ENCODE data around the gene ZNF362.
"Not testable (repeated sequence)": the region's sequence is repeated elsewhere in the genome, so short reads cannot be mapped to it uniquely, and the experiment has no call there.

ZNF362 gene, protein sequence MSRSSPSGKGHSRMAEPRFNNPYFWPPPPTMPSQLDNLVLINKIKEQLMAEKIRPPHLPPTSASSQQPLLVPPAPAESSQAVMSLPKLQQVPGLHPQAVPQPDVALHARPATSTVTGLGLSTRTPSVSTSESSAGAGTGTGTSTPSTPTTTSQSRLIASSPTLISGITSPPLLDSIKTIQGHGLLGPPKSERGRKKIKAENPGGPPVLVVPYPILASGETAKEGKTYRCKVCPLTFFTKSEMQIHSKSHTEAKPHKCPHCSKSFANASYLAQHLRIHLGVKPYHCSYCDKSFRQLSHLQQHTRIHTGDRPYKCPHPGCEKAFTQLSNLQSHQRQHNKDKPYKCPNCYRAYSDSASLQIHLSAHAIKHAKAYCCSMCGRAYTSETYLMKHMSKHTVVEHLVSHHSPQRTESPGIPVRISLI

DNA sequence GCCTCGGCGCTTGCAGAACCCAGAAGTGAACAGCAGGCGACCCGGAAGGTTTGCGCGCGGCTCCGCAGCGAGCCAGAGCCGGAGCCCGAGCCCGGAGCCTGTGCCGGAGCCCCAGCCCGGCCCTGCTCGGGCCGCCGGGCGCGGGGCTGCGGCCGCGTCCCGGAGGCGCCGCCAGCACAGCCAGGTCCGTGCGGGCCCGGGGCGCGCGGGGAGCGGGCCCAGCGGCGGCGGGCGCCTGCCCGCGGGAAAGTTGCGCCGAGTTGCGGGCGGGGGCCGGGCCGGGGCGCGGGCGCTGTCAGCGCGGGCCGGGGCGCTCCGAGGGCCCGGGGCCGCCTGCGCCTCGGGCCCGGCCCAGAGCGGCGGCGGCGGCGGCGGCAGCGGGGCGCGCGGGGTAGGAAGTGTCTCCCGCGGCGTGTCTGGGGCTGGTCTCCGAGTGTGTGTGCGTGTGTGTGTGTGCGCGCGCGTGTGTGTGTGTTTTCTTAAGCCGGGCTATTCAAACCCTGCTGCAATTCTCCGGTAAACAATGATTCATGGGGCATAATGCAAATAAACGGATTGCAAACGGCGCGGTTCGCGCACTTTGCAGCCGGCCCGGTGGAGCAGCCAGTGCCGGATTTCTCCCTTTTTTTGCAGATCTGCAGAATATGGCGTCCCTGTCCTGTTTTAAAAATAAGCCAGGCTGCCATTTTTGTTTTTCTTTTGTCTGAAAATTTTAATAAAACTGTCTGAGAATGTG lies at the start of gene ZNF362:
ZNF362 (plus strand) TSS at position 22 of the 736 bp plus-strand sequence. CDS start 14,083 bp downstream, outside the sequence.
- DNase-seq (ENCODE audit: low read depth): peak; percentile 56

DNA sequence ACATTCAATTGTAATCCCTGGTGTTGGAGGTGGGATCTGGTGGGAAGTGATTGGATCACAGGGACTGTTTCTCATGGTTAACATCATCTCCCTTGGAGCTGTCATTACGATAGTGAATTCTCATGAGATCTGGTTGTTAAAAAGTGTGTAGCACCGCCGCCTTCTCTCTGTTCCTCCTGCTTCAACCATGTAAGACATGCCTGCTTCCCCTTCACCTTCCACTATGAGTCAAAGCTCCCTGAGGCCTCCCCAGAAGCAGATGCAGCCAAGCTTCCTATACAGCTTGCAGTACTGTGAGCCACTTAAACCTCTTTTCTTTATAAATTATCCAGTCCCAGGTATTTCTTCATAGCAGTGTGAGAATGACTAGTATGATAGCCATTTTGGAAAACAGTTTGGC lies 44.3 kb upstream of the ZNF362 start:
- DNase-seq (ENCODE audit: low read depth): no peak

DNA sequence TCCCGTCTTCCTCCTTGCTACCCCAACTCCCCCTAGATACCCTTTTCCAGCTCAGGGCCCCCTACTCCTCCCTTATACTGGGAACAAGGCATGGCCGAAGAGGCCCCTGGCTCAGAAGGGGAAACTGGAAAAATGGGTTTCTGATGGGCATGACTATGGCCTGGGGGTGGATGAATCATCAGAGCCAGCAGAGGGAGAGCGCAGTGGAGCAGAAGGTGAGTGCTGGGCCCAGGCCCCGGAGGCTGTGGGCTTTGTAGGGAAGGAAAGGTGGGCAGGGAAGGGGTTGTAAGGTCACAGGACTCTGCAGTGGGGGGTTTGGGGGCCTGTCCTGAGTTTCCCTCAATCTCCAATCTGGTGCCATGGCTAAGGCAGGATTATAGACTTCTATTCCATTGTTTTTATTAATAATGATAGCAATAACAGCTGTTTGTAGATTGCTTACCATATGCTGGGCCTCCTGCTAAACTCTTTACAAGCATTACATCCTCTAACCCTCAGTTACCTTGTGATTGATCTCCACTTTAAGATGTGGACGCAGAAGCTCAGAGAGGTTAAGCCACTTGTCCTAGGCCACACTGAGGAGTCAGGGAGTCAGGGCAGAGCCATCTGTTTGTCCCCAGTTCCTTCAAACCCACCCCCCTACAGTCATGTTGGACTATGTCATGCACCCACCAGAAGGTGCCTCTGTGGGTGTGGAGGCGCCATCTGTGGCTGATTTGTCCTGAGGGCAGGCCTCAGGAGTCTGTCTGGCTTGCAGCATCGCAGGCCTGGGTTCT lies 36.2 kb upstream of the ZNF362 start:
- DNase-seq (ENCODE audit: low read depth): no peak

DNA sequence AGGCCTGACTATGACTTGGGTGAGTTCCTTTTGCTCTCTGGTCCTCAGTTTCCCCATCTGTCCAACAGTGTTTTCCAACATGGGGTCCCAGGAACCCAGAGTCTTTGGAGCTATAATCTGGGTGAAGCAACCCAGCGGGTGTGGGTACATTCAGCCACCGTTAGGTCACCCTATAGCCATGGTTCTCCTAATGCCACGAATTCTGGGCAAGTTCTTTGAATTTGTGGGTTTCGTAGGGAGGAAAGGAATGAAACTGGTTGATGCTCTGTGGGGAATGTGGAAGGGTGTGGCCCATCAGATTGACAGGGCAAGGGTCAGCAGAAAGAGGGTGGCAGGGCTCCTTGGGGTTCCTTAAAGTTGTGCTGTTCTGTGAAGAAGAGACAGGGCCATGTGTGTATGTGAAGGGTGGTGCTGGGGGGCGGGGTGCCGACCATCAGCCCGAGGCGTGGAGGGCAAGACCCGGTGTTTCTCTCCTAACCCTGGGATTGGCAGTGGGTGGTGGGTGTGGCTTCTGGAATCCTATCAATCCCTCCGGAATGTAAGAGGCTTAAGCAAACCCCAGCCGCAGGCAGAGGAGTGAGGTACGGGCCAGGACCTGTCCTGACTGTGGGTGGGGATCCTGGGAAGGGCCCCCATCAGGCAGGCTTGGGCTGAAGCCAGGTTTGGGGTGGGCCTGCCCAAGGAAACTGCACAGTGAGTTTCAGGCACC lies 35.5 kb upstream of the ZNF362 start:
- no peak for DNase-seq (ENCODE audit: low read depth)

DNA sequence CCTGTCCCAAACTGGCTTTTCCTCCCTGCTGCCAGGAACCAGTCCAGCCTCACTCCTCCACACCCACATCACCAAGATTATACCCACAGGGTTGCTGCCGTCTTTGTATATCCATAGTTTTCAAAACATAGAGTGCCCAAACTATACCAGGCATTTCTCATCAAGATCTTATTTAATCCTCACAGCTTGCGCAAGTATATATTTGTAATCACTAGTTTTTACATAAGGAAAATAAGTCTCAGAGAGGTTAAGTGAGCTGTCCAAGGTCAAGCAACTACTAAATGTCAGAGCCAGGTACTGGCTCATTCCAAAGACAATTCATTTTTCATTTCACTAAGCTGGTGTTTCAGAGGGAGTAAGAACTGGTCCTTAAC lies 34.9 kb upstream of the ZNF362 start:
- DNase-seq (ENCODE audit: low read depth): no peak

DNA sequence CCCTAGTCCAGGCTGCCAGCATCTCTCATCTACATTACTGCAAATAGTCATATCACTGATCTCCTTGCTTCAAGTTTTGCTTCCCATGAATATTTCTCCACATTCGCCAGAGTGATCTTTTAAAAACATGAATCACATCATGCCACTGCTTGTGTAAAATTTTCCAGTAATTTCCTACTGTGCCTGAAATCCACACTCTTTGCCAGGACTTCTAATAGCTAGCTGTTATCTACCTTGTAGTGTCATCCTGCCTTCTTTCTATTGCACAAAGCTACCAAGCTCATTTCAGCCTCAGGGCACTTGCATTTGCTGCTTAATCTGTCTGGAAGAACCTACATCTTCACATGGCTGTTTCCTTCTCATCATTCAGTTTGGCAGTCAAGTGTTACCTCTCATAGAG lies 33.9 kb upstream of the ZNF362 start:
- DNase-seq (ENCODE audit: low read depth): no peak

DNA sequence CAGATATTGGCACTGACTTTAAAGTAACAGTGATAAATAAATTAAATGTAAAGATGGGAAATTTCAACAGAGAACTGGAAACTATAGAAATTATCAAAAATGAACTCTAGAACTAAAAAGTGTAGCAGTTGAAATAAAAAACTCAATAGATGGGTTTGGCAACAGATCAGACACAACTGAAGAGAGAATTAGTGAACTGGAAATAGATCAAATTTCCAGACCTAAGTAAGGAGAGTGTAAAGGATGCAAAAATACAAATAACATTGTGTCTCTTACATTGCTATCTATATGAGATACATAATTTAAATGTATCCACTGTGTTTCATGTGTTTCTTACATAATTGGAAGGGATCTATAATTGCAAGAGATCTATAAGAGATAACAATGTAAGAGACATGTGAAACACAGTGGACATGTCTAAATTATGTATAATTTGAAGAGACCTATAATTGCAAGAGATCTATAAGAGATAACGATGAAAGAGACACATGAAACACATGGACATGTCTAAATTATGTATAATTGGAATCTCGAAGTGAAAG lies 32.1 kb upstream of the ZNF362 start:
- DNase-seq (ENCODE audit: low read depth): no peak

DNA sequence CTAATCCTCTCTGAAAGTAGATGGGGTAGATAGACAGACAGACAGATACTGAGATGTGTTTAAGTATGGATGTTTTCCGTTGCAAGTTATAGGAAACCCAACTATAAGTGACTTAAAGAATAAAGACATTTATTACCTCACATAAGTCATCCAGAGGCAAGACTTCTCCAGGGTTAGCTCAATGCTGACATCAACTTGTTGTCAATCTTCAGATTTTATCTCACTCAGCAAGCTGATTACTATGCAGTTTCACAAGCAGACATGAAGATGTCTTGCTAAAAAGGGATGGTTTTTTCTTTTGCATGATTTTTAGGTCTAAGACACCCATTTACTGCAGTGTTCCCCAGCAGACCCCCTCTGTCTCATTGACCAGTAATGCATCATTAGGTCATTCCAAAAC lies 30.7 kb upstream of the ZNF362 start:
- DNase-seq (ENCODE audit: low read depth): no peak

DNA sequence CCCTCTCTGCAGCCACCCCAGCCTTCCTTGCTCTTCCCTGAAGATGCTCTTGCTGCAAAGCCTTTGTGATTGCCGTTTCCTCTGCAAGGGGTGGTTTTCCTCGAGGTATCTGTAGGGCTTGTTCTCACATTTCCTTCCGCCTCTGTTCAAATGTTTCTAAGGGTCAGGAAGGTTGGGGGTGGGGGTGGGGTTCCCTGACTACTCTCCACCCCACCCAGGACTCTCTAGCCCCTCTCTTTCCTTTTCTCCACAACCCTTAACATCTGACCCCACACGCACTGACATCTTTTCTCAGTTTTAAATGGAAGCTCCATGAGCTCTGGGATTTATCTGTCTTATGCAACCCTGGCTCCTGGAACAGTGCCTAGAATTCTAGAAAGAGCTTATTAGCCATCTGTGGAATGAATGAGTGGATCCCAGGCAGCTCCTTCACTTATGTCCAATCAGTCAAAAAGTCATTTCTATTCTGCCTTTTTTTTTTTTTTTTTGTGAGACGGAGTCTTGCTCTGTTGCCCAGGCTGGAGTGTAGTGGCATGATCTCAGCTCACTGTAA lies 27.3 kb upstream of the ZNF362 start:
- no peak for DNase-seq (ENCODE audit: low read depth)

DNA sequence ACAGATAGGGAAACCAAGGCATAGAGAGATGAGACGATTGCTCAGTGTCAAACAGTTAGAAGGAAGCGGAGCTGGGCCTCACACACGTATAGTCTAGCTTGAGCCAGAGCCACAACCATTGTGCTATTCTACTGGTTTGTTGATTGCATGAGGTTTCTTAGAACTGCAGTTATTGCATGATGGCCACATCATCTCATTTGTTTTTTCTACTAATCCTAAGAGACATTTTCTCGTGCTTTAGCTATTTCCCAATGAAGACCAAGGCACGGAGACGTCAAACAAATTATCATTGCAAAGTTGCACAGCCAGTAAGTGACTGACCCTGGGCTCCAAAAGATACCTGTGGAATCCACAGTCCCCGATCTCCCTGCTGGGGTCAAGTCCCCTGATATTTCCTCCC lies 25.1 kb upstream of the ZNF362 start:
- DNase-seq (ENCODE audit: low read depth): no peak

DNA sequence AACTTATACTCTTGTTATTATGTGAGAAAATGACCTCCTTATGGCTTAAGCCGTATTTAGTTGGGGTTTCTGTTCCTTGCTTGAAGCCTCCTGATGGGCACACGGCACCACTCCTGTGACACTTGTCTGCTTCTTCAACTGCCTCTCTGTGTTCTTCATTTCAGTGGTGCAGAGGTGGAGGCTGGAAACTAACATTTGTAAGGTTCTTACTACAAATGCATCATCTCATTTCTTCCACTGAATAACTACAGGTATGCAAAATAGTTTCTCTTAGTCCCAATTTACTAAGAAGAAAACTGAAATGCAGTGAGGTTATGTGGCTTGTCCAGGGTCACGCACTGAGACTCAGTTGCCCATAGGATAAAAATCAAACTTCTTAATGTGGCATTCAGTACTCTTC lies 23.6 kb upstream of the ZNF362 start:
- DNase-seq (ENCODE audit: low read depth): no peak

DNA sequence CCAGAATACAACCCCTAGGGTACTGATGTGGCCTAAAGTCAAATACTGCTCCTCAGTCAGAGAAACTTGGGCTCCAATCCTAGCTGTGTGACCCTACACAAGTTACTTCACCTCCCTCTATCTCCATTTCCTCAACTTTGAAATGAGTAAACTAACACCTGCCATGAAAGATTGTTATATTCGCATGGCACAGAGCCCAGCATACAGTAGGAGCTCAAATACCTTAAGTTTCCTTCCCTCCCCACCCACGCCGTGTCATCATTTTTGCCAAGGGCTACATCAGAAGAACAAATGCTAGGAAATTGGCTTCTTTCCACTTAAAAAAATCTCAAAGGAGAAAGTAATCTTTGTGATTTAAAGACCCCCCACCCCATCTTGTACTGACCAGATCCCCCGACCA lies 22.2 kb upstream of the ZNF362 start:
- DNase-seq (ENCODE audit: low read depth): no peak

DNA sequence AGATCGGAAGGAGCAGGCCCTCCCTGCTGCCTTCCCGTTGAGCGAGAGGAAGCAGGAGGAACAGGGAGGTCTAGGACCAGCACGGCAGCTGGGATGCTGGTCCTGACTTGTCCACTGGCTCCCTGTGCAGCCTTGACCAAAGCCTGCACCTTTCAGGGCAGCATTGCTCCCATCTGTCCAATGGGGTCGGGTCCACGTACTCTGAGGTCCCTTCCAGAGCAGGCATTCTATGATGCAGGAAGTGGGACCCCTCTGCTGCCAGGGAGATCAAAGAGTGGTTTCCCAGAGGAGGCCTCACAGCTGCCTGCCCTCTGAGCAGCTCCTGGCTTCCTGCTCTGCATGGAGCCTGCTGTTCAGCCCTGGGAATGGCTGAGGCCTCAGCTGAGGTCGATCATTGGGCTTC lies 21.7 kb upstream of the ZNF362 start:
- no peak for DNase-seq (ENCODE audit: low read depth)

DNA sequence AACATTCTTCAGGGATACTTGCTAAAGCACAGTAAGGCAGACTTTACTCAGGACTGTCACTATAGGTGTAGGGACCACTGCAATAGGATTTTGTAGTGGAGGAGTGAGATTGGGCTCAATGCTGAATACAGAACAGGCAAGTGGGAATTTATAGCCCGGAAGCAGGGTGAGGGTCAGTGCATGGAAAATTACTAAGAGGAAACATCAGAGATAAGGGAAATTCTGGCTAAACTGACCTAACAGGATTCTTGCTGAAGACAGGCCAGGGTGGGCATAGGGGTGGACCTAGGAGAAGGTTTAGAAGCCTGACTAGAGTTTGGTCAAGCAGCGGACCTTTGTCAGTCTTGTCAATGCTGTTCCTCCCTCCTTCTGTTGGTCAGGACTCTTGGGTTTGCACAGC lies 20.8 kb upstream of the ZNF362 start:
- DNase-seq (ENCODE audit: low read depth): no peak

DNA sequence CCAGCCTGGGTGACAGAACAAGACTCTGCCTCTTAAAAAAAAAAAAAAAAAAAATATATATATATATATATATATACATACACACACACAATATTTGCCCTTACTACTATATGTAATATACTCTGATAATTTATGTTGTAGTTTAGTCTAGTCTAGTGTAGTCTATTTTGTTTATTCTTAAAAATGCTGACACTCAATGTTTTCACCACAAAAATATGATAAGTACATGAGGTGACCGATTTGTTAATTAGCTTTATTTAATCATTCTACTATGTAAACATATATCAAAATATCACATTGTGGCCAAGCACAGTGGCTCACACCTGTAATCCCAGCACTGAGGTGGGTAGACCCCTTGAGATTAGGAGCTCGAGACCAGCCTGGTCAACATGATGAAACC lies 19.8 kb upstream of the ZNF362 start:
- DNase-seq (ENCODE audit: low read depth): no peak

DNA sequence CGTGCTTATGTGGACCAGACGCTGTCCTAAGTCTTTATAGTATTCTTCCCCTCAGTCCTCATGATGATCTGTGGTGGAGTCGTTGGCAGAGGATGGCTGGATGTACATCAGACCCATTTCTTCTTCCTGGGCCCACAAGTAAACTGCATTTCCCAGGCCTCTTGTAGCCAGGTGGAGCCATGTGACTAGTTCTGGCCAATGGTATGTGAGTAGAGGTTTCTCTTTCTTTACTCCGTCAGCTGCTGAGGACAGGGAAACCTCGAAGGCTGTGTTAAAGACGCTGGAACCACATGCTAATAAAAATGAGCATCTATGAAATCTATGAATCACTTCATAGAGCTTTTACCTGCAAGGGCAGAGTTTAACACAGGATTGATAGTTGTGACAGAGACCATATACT lies 18.7 kb upstream of the ZNF362 start:
- no peak for DNase-seq (ENCODE audit: low read depth)

DNA sequence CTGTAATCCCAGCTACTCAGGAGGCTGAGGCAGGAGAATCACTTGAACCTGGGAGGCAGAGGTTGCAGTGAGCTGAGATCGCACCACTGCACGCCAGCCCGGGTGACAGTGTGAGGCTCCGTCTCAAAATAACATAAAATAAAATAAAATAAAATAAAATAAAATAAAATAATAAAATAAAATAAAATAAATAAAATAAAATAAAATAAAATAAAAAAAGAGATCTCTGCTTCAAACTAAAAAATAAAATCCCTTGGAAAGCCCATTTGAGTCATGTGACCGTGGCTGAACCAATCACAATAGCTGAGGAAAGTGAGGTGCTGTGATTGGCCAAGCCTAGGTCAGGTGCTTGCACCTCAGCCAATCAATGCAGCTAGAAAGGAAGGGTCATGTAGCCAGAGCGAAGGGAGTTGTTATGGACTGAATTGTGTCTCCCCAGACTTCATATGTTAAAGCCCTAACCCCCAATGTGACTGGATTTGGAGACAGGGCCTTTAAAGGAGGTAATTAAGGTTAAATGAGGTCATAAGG lies 18.0 kb upstream of the ZNF362 start:
- DNase-seq (ENCODE audit: low read depth): not testable (repeated sequence)

DNA sequence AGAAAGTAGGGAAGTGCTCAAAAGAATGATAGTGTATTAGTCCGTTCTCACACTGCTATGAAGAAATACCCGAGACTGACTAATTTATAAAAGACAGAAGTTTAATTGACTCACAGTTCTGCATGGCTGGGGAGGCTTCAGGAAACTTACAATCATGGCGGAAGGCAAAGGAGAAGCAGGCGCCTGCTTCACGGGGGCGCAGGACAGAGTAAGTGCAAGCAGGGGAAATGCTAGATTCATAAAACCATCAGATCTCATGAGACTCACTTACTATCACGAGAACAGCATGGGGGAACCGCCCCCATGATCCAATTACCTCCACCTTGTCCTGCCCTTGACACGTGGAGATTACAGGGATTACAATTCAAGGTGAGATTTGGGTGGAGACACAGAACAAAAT lies 16.9 kb upstream of the ZNF362 start:
- not testable (repeated sequence) for DNase-seq (ENCODE audit: low read depth)

DNA sequence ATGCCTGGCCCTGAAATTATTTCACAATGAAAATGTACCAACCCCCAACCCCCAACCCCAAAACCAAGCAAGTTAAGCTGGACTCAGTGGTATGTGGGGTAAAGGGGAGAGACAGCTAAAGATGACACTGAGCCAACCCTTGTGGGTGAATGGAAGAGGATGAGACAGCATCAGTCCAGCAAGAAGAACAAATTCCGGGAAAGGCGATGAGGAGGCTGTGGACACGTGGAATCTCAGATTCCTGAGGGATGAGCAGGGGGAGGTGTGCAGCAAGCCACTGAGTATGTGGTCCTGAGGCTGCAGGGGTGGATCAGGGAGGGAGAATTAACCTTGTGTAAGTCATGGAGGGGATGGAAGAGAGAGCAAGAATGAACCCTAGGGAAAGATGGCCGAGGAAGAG lies 14.4 kb upstream of the ZNF362 start:
- DNase-seq (ENCODE audit: low read depth): no peak

DNA sequence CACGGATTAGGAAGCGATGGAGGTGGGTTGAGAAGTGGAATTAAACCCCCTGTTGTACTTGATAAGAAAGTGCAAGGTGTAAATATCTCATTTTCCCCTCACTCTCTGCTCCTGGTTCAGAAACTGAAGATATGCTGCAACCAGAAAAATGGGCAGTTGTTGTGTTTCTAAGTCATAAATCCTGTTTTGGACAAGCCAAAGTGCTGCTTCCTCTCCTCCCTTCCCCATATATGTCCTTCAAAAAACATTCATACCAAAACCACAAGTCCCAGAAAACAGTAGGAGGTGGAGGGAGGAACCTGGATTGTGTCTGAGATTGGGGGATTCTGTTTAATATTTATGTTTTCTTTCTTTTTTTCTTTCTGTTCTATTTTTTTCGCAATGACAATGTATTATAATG lies 13.6 kb upstream of the ZNF362 start:
- no peak for DNase-seq (ENCODE audit: low read depth)

DNA sequence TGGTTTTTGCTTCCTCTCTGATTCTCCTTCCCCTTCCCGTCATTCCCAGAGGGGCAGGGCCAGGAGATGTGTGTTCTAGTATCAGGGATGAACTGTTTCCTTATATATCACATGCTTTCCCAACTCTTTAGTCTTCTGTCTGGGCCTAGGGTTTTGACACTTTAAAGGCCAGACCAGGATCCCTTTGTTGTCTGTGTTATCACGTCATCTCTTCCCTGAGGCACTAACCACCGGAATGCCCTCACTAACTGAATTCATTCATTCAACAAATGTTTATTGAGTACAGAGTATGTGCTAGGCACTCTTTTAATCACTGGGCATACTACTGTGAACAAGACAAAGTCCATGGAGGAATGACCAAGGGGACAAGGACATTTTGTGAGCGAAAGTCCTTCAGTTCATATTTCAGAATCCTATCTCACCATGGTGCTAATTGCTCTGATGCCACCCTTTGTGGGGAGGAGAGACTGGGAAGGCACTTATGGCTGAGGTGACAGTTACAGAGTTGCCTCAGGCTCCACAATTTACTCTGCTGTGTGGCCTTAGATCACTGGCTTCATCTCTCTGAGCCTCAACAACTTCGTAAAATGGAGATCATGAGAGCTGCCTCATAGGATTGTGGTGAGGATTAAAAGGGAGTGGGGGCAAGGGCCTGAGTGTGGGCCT lies 12.0 kb upstream of the ZNF362 start:
- no peak for DNase-seq (ENCODE audit: low read depth)
